IMR-90 (cell line): ENCODE data around the gene LRRC10B. TPM values are rescaled to one million over a fixed set of nuclear protein-coding genes. Genes with fewer than 3 reads are reported as not detected.

ENCODE experiments used
- ATAC-seq: fragments of 200-7000 bp; cut with Tn5 transposase; 2 replicates; pipeline ENCODE4 v1.9.1; 2020; ENCODE audit warnings: low read depth, mild to moderate bottlenecking, moderate library complexity
- BruUV-seq: library from RNA; stranded (reverse); fragments of 400-500 nt; replicated peaks from 2 replicates; lab custom pipeline; 2021; lab: Mats Ljungman, UMichigan
- CTCF ChIA-PET: fragments of 300-600 bp; formaldehyde crosslinking; extraction: SDS; loops from one replicate; lab custom pipeline; 2021; ENCODE audit warnings: antibody characterized with exemption; lab: Yijun Ruan, JAX
- POLR2A ChIA-PET: fragments of 300-600 bp; sonication (Branson Sonifier 250); formaldehyde crosslinking; loops from one replicate; lab custom pipeline; 2022; ENCODE audit warnings: antibody characterized with exemption; ENCODE audit not compliant: unreplicated experiment; lab: Charles Lee
- DNase-seq: peaks from one replicate; pipeline ENCODE4 v3.0.0; 2013
- H2AFZ ChIP-seq: replicated peaks from 2 replicates; pipeline ENCODE3; 2013; ENCODE audit warnings: low read length, mild to moderate bottlenecking; ENCODE audit not compliant: poor library complexity
- H2AK5ac ChIP-seq: 2 replicates; pipeline ENCODE4 v1.6.1; 2013; ENCODE audit warnings: low read depth, low read length, inconsistent platforms
- H2AK9ac ChIP-seq: replicated peaks from 2 replicates; pipeline ENCODE3; 2013; ENCODE audit warnings: mild to moderate bottlenecking, low read depth, low read length, moderate library complexity; ENCODE audit not compliant: poor library complexity
- H2BK120ac ChIP-seq: 2 replicates; pipeline ENCODE4 v1.6.1; 2013; ENCODE audit warnings: low read depth, low read length, inconsistent platforms
- H2BK15ac ChIP-seq: 3 replicates; pipeline ENCODE4 v1.6.1; 2013; ENCODE audit warnings: low read depth, low read length, inconsistent platforms
- H2BK20ac ChIP-seq: 2 replicates; pipeline ENCODE4 v1.6.1; 2013; ENCODE audit warnings: low read depth, mild to moderate bottlenecking, inconsistent platforms, low read length, moderate library complexity
- H2BK5ac ChIP-seq: 2 replicates; pipeline ENCODE4 v1.6.1; 2013; ENCODE audit warnings: mild to moderate bottlenecking, low read depth, low read length, inconsistent platforms; ENCODE audit not compliant: poor library complexity, severe bottlenecking
- H3K14ac ChIP-seq: replicated peaks from 2 replicates; pipeline ENCODE4 v1.6.1; 2013; ENCODE audit warnings: low read depth, low read length, inconsistent platforms
- H3K18ac ChIP-seq: 2 replicates; pipeline ENCODE4 v1.6.1; 2013; ENCODE audit warnings: low read depth, low read length, control low read depth
- H3K23ac ChIP-seq: 2 replicates; pipeline ENCODE4 v1.6.1; 2013; ENCODE audit warnings: low read depth, low read length, inconsistent platforms
- H3K27ac ChIP-seq: 2 replicates; pipeline ENCODE4 v1.5.1; 2013; ENCODE audit warnings: mild to moderate bottlenecking, control low read depth, low read length; ENCODE audit not compliant: insufficient read depth
- H3K27me3 ChIP-seq: 2 replicates; pipeline ENCODE4 v1.6.1; 2013; ENCODE audit warnings: low read length; ENCODE audit not compliant: control insufficient read depth, insufficient read depth
- H3K36me3 ChIP-seq: 2 replicates; pipeline ENCODE4 v1.6.1; 2013; ENCODE audit warnings: low read length, mixed read lengths; ENCODE audit not compliant: control insufficient read depth, insufficient read depth
- H3K4ac ChIP-seq: 2 replicates; pipeline ENCODE4 v1.6.1; 2013; ENCODE audit warnings: low read depth, low read length, inconsistent platforms
- H3K4me1 ChIP-seq: 2 replicates; pipeline ENCODE4 v1.6.1; 2013; ENCODE audit warnings: low read length, mixed read lengths; ENCODE audit not compliant: control insufficient read depth, insufficient read depth
- H3K4me2 ChIP-seq: 2 replicates; pipeline ENCODE4 v1.6.1; 2013; ENCODE audit warnings: low read depth, mild to moderate bottlenecking, control low read depth, low read length, moderate library complexity
- H3K4me3 ChIP-seq: 2 replicates; pipeline ENCODE4 v1.5.1; 2013; ENCODE audit warnings: low read depth, mild to moderate bottlenecking, control low read depth, low read length, moderate library complexity; ENCODE audit not compliant: insufficient read depth
- H3K56ac ChIP-seq: 2 replicates; pipeline ENCODE4 v1.6.1; 2013; ENCODE audit warnings: low read length, inconsistent platforms; ENCODE audit not compliant: insufficient read depth; ENCODE audit errors: extremely low read depth
- H3K79me1 ChIP-seq, 2 experiments: 2 replicates each; pipeline ENCODE4 v1.6.1; 2013; ENCODE audit warnings: low read length in 2 of 2, inconsistent platforms in 1 of 2, low read depth in 1 of 2
- H3K9ac ChIP-seq: 2 replicates; pipeline ENCODE4 v1.6.1; 2013; ENCODE audit warnings: low read depth, low read length, control low read depth
- H3K9me1 ChIP-seq: 2 replicates; pipeline ENCODE4 v1.6.1; 2013; ENCODE audit warnings: low read length, inconsistent platforms; ENCODE audit not compliant: insufficient read depth
- H3K9me3 ChIP-seq: 2 replicates; pipeline ENCODE4 v1.6.1; 2013; ENCODE audit warnings: low read length; ENCODE audit not compliant: control insufficient read depth, insufficient read depth
- H4K20me1 ChIP-seq: 2 replicates; pipeline ENCODE4 v1.6.1; 2013; ENCODE audit warnings: low read length, inconsistent platforms; ENCODE audit not compliant: insufficient read depth
- H4K5ac ChIP-seq: 2 replicates; pipeline ENCODE4 v1.6.1; 2013; ENCODE audit warnings: mild to moderate bottlenecking, low read depth, low read length, control low read depth
- H4K8ac ChIP-seq, 2 experiments: 2 replicates each; pipeline ENCODE4 v1.6.1; 2013; ENCODE audit warnings: low read depth in 2 of 2, low read length in 2 of 2, control low read depth in 1 of 2, inconsistent platforms in 1 of 2
- H4K91ac ChIP-seq: 2 replicates; pipeline ENCODE4 v1.6.1; 2013; ENCODE audit warnings: low read depth, low read length, inconsistent platforms; ENCODE audit not compliant: insufficient read depth
- CHD1 ChIP-seq: IDR thresholded peaks from 2 replicates; pipeline ENCODE4 v1.6.1; 2012; ENCODE audit warnings: low read depth, low read length, improper control_type of control experiment
- ELK1 ChIP-seq: fragments of 150-350 bp; IDR thresholded peaks from 2 replicates; pipeline ENCODE4 v1.6.1; 2016; ENCODE audit warnings: low read depth, mild to moderate bottlenecking, low read length, moderate library complexity, borderline replicate concordance
- MAFK ChIP-seq: IDR thresholded peaks from 2 replicates; pipeline ENCODE4 v1.6.1; 2012; ENCODE audit warnings: low read depth, low read length, improper control_type of control experiment
- MAZ ChIP-seq: IDR thresholded peaks from 2 replicates; pipeline ENCODE4 v1.6.1; 2012; ENCODE audit warnings: low read depth, mild to moderate bottlenecking, low read length, improper control_type of control experiment, moderate library complexity, borderline replicate concordance
- RAD21 ChIP-seq: IDR thresholded peaks from 2 replicates; pipeline ENCODE4 v1.6.1; 2012; ENCODE audit warnings: low read length, improper control_type of control experiment
- RFX5 ChIP-seq: IDR thresholded peaks from 2 replicates; pipeline ENCODE4 v1.8.0; 2012; ENCODE audit warnings: low read depth, mild to moderate bottlenecking, low read length, moderate library complexity
- SMC3 ChIP-seq: fragments of 150-350 bp; IDR thresholded peaks from 2 replicates; pipeline ENCODE4 v1.6.1; 2016; ENCODE audit warnings: low read depth, mild to moderate bottlenecking, antibody characterized with exemption, low read length, moderate library complexity
- WGBS, 2 experiments: methylation state at CpG; one replicate each; pipeline versions ENCODE4 v1.1.5 to v1.1.7; 2013; ENCODE audit warnings: missing lambda C conversion rate in 2 of 2; ENCODE audit not compliant: insufficient read length in 1 of 2; ENCODE audit errors: extremely low coverage in 2 of 2; 5-methylcytosine and 5-hydroxymethylcytosine counted together
- dilution Hi-C: fragments of 300-500 bp; cut with HindIII; formaldehyde crosslinking; loops from one replicate; pipeline ENCODE4 v1.14.3; 2018; ENCODE audit warnings: low sequenced_read_pairs; ENCODE audit not compliant: unreplicated experiment
- in situ Hi-C: fragments of 300-500 bp; cut with MboI; formaldehyde crosslinking; loops from 3 replicates; pipeline ENCODE4 v1.14.3; 2019; ENCODE audit warnings: low sequenced_read_pairs, inconsistent platforms, mixed read lengths
- intact Hi-C: fragments of 100-400 bp; cut with micrococcal nuclease; formaldehyde crosslinking; loops from 2 replicates; pipeline ENCODE4 v1.10.0; 2022
- polyA plus RNA-seq, 3 experiments: library from polyadenylated mRNA; depleted of rRNA; stranded (reverse); fragments of >200 nt; gene quantifications; 2 replicates each; pipeline ENCODE4 v1.2.3, GENCODE V29; 2012; ENCODE audit warnings: low replicate concordance in 1 of 3
- total RNA-seq: library from RNA; depleted of rRNA; stranded (reverse); fragments of >200 nt; gene quantifications from 2 replicates; pipeline ENCODE4 v1.2.3, GENCODE V29; 2012
- TF ChIP-seq, protein P1 (sequence below): fragments of 150-350 bp; IDR thresholded peaks from 2 replicates; pipeline ENCODE4 v1.6.1; 2017; ENCODE audit warnings: mild to moderate bottlenecking, antibody characterized with exemption, low read length, low read depth
- TF ChIP-seq, protein P2 (sequence below): conservative IDR thresholded peaks from 2 replicates; pipeline ENCODE4 v1.5.1; 2012; ENCODE audit warnings: mild to moderate bottlenecking, low read depth, low read length, improper control_type of control experiment

LRRC10B gene
- total and polyA plus RNA-seq, 2 of the 4 experiments (the other 2 are of a cell fraction) = not detected

- no peak overlapping the region for H2BK20ac ChIP-seq
- DNase-seq (no peak), ATAC-seq (no peak)
- no peak overlapping the region for H3K4me3 ChIP-seq
- H3K79me1 ChIP-seq = no peaks in the 10 kb centered on the region
- H3K36me3 ChIP-seq = no peaks in the 10 kb centered on the region
- H3K4me2 ChIP-seq = no peak overlapping the region
- TF ChIP-seq MAFK (no peak), RFX5 (no peak), ELK1 (no peak), SMC3 (no peak), CHD1 (no peak), MAZ (no peak), RAD21 (no peak)
- TF ChIP-seq, protein P1, sequence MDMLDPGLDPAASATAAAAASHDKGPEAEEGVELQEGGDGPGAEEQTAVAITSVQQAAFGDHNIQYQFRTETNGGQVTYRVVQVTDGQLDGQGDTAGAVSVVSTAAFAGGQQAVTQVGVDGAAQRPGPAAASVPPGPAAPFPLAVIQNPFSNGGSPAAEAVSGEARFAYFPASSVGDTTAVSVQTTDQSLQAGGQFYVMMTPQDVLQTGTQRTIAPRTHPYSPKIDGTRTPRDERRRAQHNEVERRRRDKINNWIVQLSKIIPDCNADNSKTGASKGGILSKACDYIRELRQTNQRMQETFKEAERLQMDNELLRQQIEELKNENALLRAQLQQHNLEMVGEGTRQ = no peak
- TF ChIP-seq, protein P2, sequence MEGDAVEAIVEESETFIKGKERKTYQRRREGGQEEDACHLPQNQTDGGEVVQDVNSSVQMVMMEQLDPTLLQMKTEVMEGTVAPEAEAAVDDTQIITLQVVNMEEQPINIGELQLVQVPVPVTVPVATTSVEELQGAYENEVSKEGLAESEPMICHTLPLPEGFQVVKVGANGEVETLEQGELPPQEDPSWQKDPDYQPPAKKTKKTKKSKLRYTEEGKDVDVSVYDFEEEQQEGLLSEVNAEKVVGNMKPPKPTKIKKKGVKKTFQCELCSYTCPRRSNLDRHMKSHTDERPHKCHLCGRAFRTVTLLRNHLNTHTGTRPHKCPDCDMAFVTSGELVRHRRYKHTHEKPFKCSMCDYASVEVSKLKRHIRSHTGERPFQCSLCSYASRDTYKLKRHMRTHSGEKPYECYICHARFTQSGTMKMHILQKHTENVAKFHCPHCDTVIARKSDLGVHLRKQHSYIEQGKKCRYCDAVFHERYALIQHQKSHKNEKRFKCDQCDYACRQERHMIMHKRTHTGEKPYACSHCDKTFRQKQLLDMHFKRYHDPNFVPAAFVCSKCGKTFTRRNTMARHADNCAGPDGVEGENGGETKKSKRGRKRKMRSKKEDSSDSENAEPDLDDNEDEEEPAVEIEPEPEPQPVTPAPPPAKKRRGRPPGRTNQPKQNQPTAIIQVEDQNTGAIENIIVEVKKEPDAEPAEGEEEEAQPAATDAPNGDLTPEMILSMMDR = no peak
- H3K23ac ChIP-seq = no peak overlapping the region
- H3K18ac ChIP-seq = no peak overlapping the region
- H3K27me3 ChIP-seq = peaks cover 18% of the 10 kb centered on the region
- no peak overlapping the region for H2AFZ ChIP-seq
- H2AK9ac ChIP-seq = no peak overlapping the region
- no peak overlapping the region for H4K8ac ChIP-seq
- ChIA-PET POLR2A (no interaction called here), CTCF (no interaction called here)
- intact Hi-C loops = no loop called here
- peaks cover 14% of the 10 kb centered on the region for H3K4me1 ChIP-seq
- H2AK5ac ChIP-seq = no peak overlapping the region
- in situ Hi-C loops = no loop called here
- no peak overlapping the region for H2BK15ac ChIP-seq
- no peak overlapping the region for H3K56ac ChIP-seq
- no peaks in the 10 kb centered on the region for H3K9me1 ChIP-seq
- no peak overlapping the region for H4K5ac ChIP-seq
- no peak overlapping the region for H2BK5ac ChIP-seq
- dilution Hi-C loops = no loop called here
- no TSS peak for BruUV-seq
- WGBS, 2 experiments = no CpG with 5 or more reads among the region's 16 CpGs
- no peak overlapping the region for H3K4ac ChIP-seq
- H3K9ac ChIP-seq = no peak overlapping the region
- H3K14ac ChIP-seq = no peak overlapping the region
- H3K27ac ChIP-seq = no peak overlapping the region
- no peaks in the 10 kb centered on the region for H3K9me3 ChIP-seq
- no peak overlapping the region for H4K91ac ChIP-seq
- H4K20me1 ChIP-seq = no peaks in the 10 kb centered on the region
- H2BK120ac ChIP-seq = no peak overlapping the region
These were observed 34.2 kb downstream of the LRRC10B start for GRCh38 chr11:61542705-61543104.
